Measurements from ENCODE around the gene CLEC1A. TPM values are rescaled to one million over a fixed set of nuclear protein-coding genes. Genes with fewer than 3 reads are reported as not detected.

The CLEC1A gene
- total RNA-seq, 1 experiment from 2014 or later: 0.41 TPM

DNA sequence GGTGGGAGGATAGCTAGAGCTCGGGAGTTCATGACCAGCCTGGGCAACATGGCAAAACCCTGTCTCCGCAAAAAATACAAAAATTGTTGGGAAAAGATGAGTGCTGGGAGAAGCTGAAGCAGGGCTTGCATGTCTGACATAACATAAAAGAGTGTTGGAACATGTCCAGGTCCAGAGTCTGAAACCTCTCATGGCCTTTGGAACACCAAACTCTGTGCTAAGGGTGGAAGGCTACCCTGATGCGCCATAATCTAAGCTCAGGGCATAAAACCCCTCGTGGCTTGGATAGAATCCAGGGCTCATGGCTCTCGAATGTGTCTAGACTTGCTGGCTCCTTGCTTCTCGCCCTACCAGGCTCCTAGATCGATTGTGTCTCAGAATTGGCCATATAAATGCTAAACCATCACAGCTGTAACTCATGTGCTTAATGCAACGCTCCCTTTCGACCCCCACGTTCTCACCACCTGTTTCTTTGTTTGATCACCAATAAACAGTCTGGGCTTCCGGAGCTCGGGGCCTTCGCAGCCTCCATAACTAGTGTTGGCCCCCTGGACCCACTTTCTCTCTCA lies 37.9 kb upstream of the CLEC1A start:
- CTCF ChIA-PET: no interaction called here
- in situ Hi-C loops (cut with HindIII; ENCODE audit: low pct_unique_long_range_greater_than_20kb, low sequenced_read_pairs): no loop called here
- no peak for DNase-seq (ENCODE audit: low read depth, low spot score)
- Histone ChIP-seq H3K4me3 (ENCODE audit: low read depth in 2 of 2, low read length in 2 of 2) (no peak overlapping the region), H3K9me3 (ENCODE audit: control insufficient read depth, insufficient read depth, low read depth, low read length) (no peaks in the 10 kb centered on the region), H3K36me3 (ENCODE audit: control insufficient read depth, insufficient read depth, low read length) (no peaks in the 10 kb centered on the region), H3K27ac (ENCODE audit: low read length) (no peak overlapping the region), H3K27me3 (ENCODE audit: control insufficient read depth, insufficient read depth, low read length) (no peaks in the 10 kb centered on the region), H3K4me1 (ENCODE audit: control insufficient read depth, insufficient read depth, low read length) (peaks cover 6% of the 10 kb centered on the region)
- no peak for ATAC-seq
- intact Hi-C loops (cut with micrococcal nuclease; ENCODE audit: unreplicated experiment): no loop called here
- TF ChIP-seq, protein P1, sequence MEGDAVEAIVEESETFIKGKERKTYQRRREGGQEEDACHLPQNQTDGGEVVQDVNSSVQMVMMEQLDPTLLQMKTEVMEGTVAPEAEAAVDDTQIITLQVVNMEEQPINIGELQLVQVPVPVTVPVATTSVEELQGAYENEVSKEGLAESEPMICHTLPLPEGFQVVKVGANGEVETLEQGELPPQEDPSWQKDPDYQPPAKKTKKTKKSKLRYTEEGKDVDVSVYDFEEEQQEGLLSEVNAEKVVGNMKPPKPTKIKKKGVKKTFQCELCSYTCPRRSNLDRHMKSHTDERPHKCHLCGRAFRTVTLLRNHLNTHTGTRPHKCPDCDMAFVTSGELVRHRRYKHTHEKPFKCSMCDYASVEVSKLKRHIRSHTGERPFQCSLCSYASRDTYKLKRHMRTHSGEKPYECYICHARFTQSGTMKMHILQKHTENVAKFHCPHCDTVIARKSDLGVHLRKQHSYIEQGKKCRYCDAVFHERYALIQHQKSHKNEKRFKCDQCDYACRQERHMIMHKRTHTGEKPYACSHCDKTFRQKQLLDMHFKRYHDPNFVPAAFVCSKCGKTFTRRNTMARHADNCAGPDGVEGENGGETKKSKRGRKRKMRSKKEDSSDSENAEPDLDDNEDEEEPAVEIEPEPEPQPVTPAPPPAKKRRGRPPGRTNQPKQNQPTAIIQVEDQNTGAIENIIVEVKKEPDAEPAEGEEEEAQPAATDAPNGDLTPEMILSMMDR (IDR thresholded peaks at IDR 0.05): no peak
- no peak for TF ChIP-seq TCF7L2 (IDR thresholded peaks at IDR 0.05; ENCODE audit: low read depth, low read length)
- TF ChIP-seq, protein P2, sequence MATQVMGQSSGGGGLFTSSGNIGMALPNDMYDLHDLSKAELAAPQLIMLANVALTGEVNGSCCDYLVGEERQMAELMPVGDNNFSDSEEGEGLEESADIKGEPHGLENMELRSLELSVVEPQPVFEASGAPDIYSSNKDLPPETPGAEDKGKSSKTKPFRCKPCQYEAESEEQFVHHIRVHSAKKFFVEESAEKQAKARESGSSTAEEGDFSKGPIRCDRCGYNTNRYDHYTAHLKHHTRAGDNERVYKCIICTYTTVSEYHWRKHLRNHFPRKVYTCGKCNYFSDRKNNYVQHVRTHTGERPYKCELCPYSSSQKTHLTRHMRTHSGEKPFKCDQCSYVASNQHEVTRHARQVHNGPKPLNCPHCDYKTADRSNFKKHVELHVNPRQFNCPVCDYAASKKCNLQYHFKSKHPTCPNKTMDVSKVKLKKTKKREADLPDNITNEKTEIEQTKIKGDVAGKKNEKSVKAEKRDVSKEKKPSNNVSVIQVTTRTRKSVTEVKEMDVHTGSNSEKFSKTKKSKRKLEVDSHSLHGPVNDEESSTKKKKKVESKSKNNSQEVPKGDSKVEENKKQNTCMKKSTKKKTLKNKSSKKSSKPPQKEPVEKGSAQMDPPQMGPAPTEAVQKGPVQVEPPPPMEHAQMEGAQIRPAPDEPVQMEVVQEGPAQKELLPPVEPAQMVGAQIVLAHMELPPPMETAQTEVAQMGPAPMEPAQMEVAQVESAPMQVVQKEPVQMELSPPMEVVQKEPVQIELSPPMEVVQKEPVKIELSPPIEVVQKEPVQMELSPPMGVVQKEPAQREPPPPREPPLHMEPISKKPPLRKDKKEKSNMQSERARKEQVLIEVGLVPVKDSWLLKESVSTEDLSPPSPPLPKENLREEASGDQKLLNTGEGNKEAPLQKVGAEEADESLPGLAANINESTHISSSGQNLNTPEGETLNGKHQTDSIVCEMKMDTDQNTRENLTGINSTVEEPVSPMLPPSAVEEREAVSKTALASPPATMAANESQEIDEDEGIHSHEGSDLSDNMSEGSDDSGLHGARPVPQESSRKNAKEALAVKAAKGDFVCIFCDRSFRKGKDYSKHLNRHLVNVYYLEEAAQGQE (IDR thresholded peaks at IDR 0.05; ENCODE audit: insufficient read depth in 1 of 2, low read depth in 2 of 2, low read length in 1 of 2): no peak
- BruUV-seq (replicated peaks): no TSS peak
- POLR2A ChIA-PET: no interaction called here

DNA sequence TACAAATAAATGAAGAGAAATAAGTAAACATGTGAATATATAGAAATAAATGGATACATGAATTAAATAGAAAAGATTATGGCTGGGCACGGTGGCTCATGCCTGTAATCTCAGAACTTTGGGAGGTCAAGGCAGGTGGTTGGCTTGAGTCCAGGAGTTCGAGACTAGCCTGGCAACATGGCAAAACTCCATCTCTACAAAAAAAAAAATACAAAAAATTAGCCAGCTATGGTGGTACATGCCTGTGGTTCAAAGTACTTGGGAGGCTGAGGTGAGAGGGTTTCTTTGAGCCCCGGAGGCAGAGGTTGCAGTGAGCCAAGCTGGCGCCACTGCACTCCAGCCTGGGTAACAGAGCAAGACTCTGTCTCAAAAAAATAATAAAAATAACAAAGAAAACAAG lies 36.3 kb upstream of the CLEC1A start:
- Histone ChIP-seq H3K36me3 (ENCODE audit: control insufficient read depth, insufficient read depth, low read length) (no peaks in the 10 kb centered on the region), H3K4me3 (ENCODE audit: low read depth in 2 of 2, low read length in 2 of 2) (no peak overlapping the region), H3K27ac (ENCODE audit: low read length) (no peak overlapping the region), H3K9me3 (ENCODE audit: control insufficient read depth, insufficient read depth, low read depth, low read length) (no peaks in the 10 kb centered on the region), H3K27me3 (ENCODE audit: control insufficient read depth, insufficient read depth, low read length) (no peaks in the 10 kb centered on the region), H3K4me1 (ENCODE audit: control insufficient read depth, insufficient read depth, low read length) (peaks cover 6% of the 10 kb centered on the region)
- ATAC-seq (no peak), DNase-seq (ENCODE audit: low read depth, low spot score) (no peak)
- TF ChIP-seq, protein P2 (IDR thresholded peaks at IDR 0.05; ENCODE audit: insufficient read depth in 1 of 2, low read depth in 2 of 2, low read length in 1 of 2): no peak
- no peak for TF ChIP-seq SIN3A (IDR thresholded peaks at IDR 0.05; ENCODE audit: borderline replicate concordance, insufficient read depth, low read depth, low read length)
- TF ChIP-seq POLR2AphosphoS5 (IDR thresholded peaks at IDR 0.05; ENCODE audit: low read depth, low read length): no peak
- TF ChIP-seq, protein P1 (IDR thresholded peaks at IDR 0.05): no peak
- TF ChIP-seq TCF7L2 (IDR thresholded peaks at IDR 0.05; ENCODE audit: low read depth, low read length): no peak
- intact Hi-C loops (cut with micrococcal nuclease; ENCODE audit: unreplicated experiment): no loop called here
- CTCF ChIA-PET: interaction anchor here (0.6 kb wide), 1 partner anchor 377 kb away, joined by 3 read pairs; no protein-coding TSS in a partner anchor
- in situ Hi-C loops (cut with HindIII; ENCODE audit: low pct_unique_long_range_greater_than_20kb, low sequenced_read_pairs): no loop called here
- POLR2A ChIA-PET: interaction anchor here (0.7 kb wide), 1 partner anchor 220 kb away, joined by 4 read pairs; no protein-coding TSS in a partner anchor
- no TSS peak for BruUV-seq (replicated peaks)
